Keratinocyte (primary cell): ENCODE measurements around the gene DUSP3. TPM values are rescaled to one million over a fixed set of nuclear protein-coding genes. Genes with fewer than 3 reads are reported as not detected.

Experiments
- DNase-seq: peaks from one replicate; pipeline ENCODE4 v3.0.0-alpha.2; 2011; ENCODE audit warnings: low read depth, missing footprints, low spot score
- FAIRE-seq: peaks from 2 replicates; lab custom pipeline; 2011; peaks lifted over from hg19 to GRCh38; lab: Jason Lieb, UNC
- H2AFZ ChIP-seq: 2 replicates; pipeline ENCODE4 v1.6.0; 2012; ENCODE audit warnings: low read length, control low read depth, inconsistent platforms; ENCODE audit not compliant: control insufficient read depth
- H3K27ac ChIP-seq: 2 replicates; pipeline ENCODE4 v1.5.1; 2011; ENCODE audit warnings: low read length; ENCODE audit not compliant: control insufficient read depth, insufficient read depth
- H3K27me3 ChIP-seq: 3 replicates; pipeline ENCODE4 v1.6.0; 2011; ENCODE audit warnings: low read length; ENCODE audit not compliant: control insufficient read depth, insufficient read depth; ENCODE audit errors: extremely low read depth
- H3K36me3 ChIP-seq, 2 experiments: 2 replicates in 1 of 2; 3 replicates in 1 of 2; pipeline ENCODE4 v1.5.1; 2011; ENCODE audit warnings: low read length in 2 of 2, mild to moderate bottlenecking in 1 of 2; ENCODE audit not compliant: control insufficient read depth in 2 of 2, insufficient read depth in 2 of 2; ENCODE audit errors: extremely low read depth in 1 of 2
- H3K4me1 ChIP-seq: 3 replicates; pipeline ENCODE4 v1.5.1; 2011; ENCODE audit warnings: low read length; ENCODE audit not compliant: control insufficient read depth, insufficient read depth; ENCODE audit errors: extremely low read depth
- H3K4me2 ChIP-seq: 3 replicates; pipeline ENCODE4 v1.6.0; 2011; ENCODE audit warnings: low read depth, low read length; ENCODE audit not compliant: control insufficient read depth, insufficient read depth; ENCODE audit errors: extremely low read depth
- H3K4me3 ChIP-seq, 3 experiments: fragments of 200-600 bp in 1 of 3; sonication (generic) in 1 of 3; 2 replicates in 2 of 3; 3 replicates in 1 of 3; pipeline ENCODE4 v1.5.1; 2011 to 2016; ENCODE audit warnings: low read length in 3 of 3, mild to moderate bottlenecking in 3 of 3, control low read depth in 2 of 3, inconsistent platforms in 1 of 3, low read depth in 1 of 3, mixed read lengths in 1 of 3, mixed run types in 1 of 3, moderate library complexity in 1 of 3; ENCODE audit not compliant: control insufficient read depth in 2 of 3, insufficient read depth in 2 of 3; ENCODE audit errors: extremely low read depth in 1 of 3
- H3K79me2 ChIP-seq: 2 replicates; pipeline ENCODE4 v1.6.0; 2012; ENCODE audit warnings: low read length; ENCODE audit not compliant: control insufficient read depth, insufficient read depth
- H3K9ac ChIP-seq: 3 replicates; pipeline ENCODE4 v1.6.0; 2011; ENCODE audit warnings: low read length; ENCODE audit not compliant: control insufficient read depth, insufficient read depth; ENCODE audit errors: extremely low read depth
- H3K9me1 ChIP-seq: 3 replicates; pipeline ENCODE4 v1.6.0; 2011; ENCODE audit warnings: low read length; ENCODE audit not compliant: control insufficient read depth, insufficient read depth; ENCODE audit errors: extremely low read depth
- H3K9me3 ChIP-seq: 2 replicates; pipeline ENCODE4 v1.5.1; 2012; ENCODE audit warnings: low read depth, low read length; ENCODE audit not compliant: control insufficient read depth
- H4K20me1 ChIP-seq: 3 replicates; pipeline ENCODE4 v1.6.0; 2011; ENCODE audit warnings: low read length; ENCODE audit not compliant: control insufficient read depth, insufficient read depth; ENCODE audit errors: extremely low read depth
- EZH2 ChIP-seq: IDR thresholded peaks from one replicate; pipeline ENCODE4 v1.6.1; 2012; ENCODE audit warnings: inconsistent platforms, mild to moderate bottlenecking, low read length, moderate library complexity
- dilution Hi-C: fragments of 300-500 bp; cut with MboI; formaldehyde crosslinking; loops from one replicate; pipeline ENCODE4 v1.7.0; 2020; ENCODE audit warnings: low sequenced_read_pairs; ENCODE audit not compliant: extremely low pct_ligation_motif_present
- polyA plus RNA-seq, 5 experiments: library from polyadenylated mRNA; depleted of rRNA in 3 of 5; stranded (reverse) in 3 of 5; stranded (forward) in 1 of 5; unstranded in 1 of 5; fragments of >200 nt; gene quantifications; 1 replicate in 1 of 5; 2 replicates in 3 of 5; 3 replicates in 1 of 5; pipeline versions ENCODE4 v1.2.1 to v1.2.3, GENCODE V29; 2011 to 2012; ENCODE audit warnings: missing spikeins in 2 of 5, low read depth in 1 of 5, low replicate concordance in 1 of 5
- TF ChIP-seq, protein P1 (sequence below), 3 experiments: IDR thresholded peaks in 1 of 3; conservative IDR thresholded peaks in 1 of 3; optimal IDR thresholded peaks in 1 of 3; 2 replicates in 2 of 3; 3 replicates in 1 of 3; pipeline versions ENCODE3 to v1.5.1; 2011; ENCODE audit warnings: low read length in 3 of 3, mild to moderate bottlenecking in 3 of 3, moderate library complexity in 2 of 3, control low read depth in 1 of 3, inconsistent platforms in 1 of 3; ENCODE audit not compliant: insufficient read depth in 2 of 3; ENCODE audit errors: extremely low read depth in 1 of 3

Gene DUSP3
- polyA plus RNA-seq, 1 donor (not counting 4 experiments of a cell fraction or from before 2014, with no cell fraction given): 39.2 TPM

DNA sequence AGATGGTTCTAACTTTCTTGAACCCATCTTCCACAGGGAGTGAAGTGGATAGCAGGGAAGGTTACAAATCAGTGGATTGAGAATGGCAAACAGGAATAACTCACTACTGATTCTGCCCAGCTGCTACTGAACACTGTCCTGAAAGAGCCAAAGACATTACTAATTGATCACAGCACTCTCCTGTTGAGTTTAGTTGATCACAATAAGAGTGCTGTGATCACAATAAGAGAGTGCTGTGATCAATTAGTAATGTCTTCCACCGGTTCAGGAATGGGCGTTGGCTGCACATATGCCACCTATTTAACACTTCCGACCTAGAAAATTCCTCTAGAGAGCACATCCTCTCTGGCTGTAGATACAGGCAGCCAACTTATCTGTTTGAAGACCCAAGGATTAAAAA, 12.8 kb upstream of the DUSP3 start:
- H3K4me2 ChIP-seq: no peak overlapping the region
- dilution Hi-C loops: no loop called here
- H4K20me1 ChIP-seq: no peaks in the 10 kb centered on the region
- DNase-seq (no peak), FAIRE-seq (peak; percentile 93)
- H3K36me3 ChIP-seq: no peaks in the 10 kb centered on the region
- H3K9ac ChIP-seq: no peak overlapping the region
- H3K4me3 ChIP-seq: no peak overlapping the region
- no peaks in the 10 kb centered on the region for H3K27me3 ChIP-seq
- H3K4me1 ChIP-seq: peaks cover 7% of the 10 kb centered on the region
- H3K27ac ChIP-seq: no peak overlapping the region
- H2AFZ ChIP-seq: peak overlapping the region; percentile 27
- TF ChIP-seq, protein P1, sequence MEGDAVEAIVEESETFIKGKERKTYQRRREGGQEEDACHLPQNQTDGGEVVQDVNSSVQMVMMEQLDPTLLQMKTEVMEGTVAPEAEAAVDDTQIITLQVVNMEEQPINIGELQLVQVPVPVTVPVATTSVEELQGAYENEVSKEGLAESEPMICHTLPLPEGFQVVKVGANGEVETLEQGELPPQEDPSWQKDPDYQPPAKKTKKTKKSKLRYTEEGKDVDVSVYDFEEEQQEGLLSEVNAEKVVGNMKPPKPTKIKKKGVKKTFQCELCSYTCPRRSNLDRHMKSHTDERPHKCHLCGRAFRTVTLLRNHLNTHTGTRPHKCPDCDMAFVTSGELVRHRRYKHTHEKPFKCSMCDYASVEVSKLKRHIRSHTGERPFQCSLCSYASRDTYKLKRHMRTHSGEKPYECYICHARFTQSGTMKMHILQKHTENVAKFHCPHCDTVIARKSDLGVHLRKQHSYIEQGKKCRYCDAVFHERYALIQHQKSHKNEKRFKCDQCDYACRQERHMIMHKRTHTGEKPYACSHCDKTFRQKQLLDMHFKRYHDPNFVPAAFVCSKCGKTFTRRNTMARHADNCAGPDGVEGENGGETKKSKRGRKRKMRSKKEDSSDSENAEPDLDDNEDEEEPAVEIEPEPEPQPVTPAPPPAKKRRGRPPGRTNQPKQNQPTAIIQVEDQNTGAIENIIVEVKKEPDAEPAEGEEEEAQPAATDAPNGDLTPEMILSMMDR (optimal IDR thresholded peaks at IDR 0.05 in 1 of 3, IDR thresholded peaks at IDR 0.05 in 1 of 3, conservative IDR thresholded peaks at IDR 0.05 in 1 of 3; ENCODE audit: extremely low read depth in 1 of 3, insufficient read depth in 2 of 3, low read length in 3 of 3): no peak
- no peak for TF ChIP-seq EZH2
- H3K9me3 ChIP-seq: no peaks in the 10 kb centered on the region
- no peaks in the 10 kb centered on the region for H3K9me1 ChIP-seq
- H3K79me2 ChIP-seq: no peaks in the 10 kb centered on the region

DNA sequence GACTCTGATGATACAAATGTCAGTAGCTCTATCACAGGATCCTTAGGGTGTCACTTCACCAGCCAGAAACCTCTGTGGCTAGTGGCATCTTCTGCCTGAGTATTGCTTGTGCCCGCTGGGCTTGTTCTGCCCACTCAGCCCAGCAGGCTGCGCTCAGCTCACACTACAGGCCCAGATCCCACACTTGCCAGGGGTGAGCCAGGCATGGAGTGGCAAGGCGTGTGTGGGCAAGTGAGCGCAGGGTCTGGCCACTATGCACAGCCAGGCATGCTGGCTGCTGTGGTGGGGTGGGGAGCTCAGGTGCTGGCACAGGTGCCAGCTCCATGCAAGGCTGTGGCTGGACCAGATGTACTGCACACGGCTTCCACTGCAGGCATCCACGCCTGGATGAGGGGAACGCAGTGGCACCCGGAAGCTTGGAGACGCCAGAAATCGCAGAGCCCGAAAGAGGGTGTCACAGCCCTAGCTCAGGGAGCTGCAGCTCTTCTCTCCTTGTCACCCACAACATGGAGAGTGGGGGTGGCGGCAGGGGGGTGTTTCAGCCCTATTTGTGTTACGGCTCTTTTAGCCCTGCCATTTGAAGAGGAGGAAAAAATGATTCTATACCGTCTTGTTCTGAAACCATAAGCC, 11.6 kb upstream of the DUSP3 start:
- peak overlapping the region; percentile 57 for H2AFZ ChIP-seq

More for the DNA sequence above, 11.6 kb upstream of the DUSP3 start:
- H3K4me2 ChIP-seq: peak overlapping the region; percentile 59
- no peaks in the 10 kb centered on the region for H3K79me2 ChIP-seq
- H4K20me1 ChIP-seq: no peaks in the 10 kb centered on the region
- TF ChIP-seq EZH2: no peak
- TF ChIP-seq, protein P1 (optimal IDR thresholded peaks at IDR 0.05 in 1 of 3, IDR thresholded peaks at IDR 0.05 in 1 of 3, conservative IDR thresholded peaks at IDR 0.05 in 1 of 3; ENCODE audit: extremely low read depth in 1 of 3, insufficient read depth in 2 of 3, low read length in 3 of 3): peak; percentile 82 to 91 (median 89)
- no peak overlapping the region for H3K9ac ChIP-seq
- dilution Hi-C loops: no loop called here
- H3K27me3 ChIP-seq: no peaks in the 10 kb centered on the region
- no peak overlapping the region for H3K27ac ChIP-seq
- DNase-seq: peak; percentile 75
- H3K4me1 ChIP-seq: peaks cover 7% of the 10 kb centered on the region
- no peaks in the 10 kb centered on the region for H3K9me3 ChIP-seq
- H3K36me3 ChIP-seq: no peaks in the 10 kb centered on the region
- peak; percentile 89 for FAIRE-seq
- peak overlapping the region in 1 of 3 experiments; percentile 7 for H3K4me3 ChIP-seq
- H3K9me1 ChIP-seq: no peaks in the 10 kb centered on the region
